Embryonic facial prominence (tissue), 1 donor: Measurements from ENCODE around the gene RARG.
A peak's percentile ranks its signal among the peaks of the same experiment; 100 is the strongest.

ENCODE experiments used
- DNase-seq: peaks from one replicate; pipeline ENCODE4 v3.0.0-alpha.2; 2016; ENCODE audit errors: extremely low spot score

Gene RARG

GRCh38 chr12:53223389-53224060, 8.5 kb downstream of the RARG start:
- peak; percentile 75 for DNase-seq

- DNase-seq = peak; percentile 58
These were observed 9.2 kb downstream of the RARG start for GRCh38 chr12:53222806-53223261.

GRCh38 chr12:53222170-53222721, 9.8 kb downstream of the RARG start:
- DNase-seq = no peak

- no peak for DNase-seq
These were observed 10.6 kb downstream of the RARG start for GRCh38 chr12:53221203-53222080.

- DNase-seq = peak; percentile 88
These were observed 11.3 kb downstream of the RARG start for GRCh38 chr12:53220694-53221202.

- peak; percentile 67 for DNase-seq
These were observed 11.9 kb downstream of the RARG start for GRCh38 chr12:53219956-53220693.

GRCh38 chr12:53219292-53219955, 12.6 kb downstream of the RARG start:
- DNase-seq = no peak

- DNase-seq = no peak
These were observed 13.3 kb downstream of the RARG start for GRCh38 chr12:53218551-53219291.

- no peak for DNase-seq
These were observed 14.1 kb downstream of the RARG start for GRCh38 chr12:53217931-53218307.

- DNase-seq = peak; percentile 22
These were observed 14.7 kb downstream of the RARG start for GRCh38 chr12:53217051-53217930.

- no peak for DNase-seq
These were observed 16.5 kb downstream of the RARG start for GRCh38 chr12:53215497-53215896.

- DNase-seq = no peak
These were observed 17.1 kb downstream of the RARG start for GRCh38 chr12:53214687-53215455.

GRCh38 chr12:53214221-53214620, 17.8 kb downstream of the RARG start:
- no peak for DNase-seq

- peak; percentile 32 for DNase-seq
These were observed 18.7 kb downstream of the RARG start for GRCh38 chr12:53213348-53213747.

GRCh38 chr12:53212931-53213330, 19.1 kb downstream of the RARG start:
- no peak for DNase-seq

GRCh38 chr12:53211476-53212381, 20.3 kb downstream of the RARG start:
- no peak for DNase-seq

GRCh38 chr12:53210843-53211242, 21.2 kb downstream of the RARG start:
- no peak for DNase-seq
